ENCODE data around the gene ARID1B. TPM values are rescaled to one million over a fixed set of nuclear protein-coding genes. Genes with fewer than 3 reads are reported as not detected.

Gene ARID1B
- total and polyA plus RNA-seq, 11 donors: 15.3 to 76.1 (median 40.7) TPM

- Histone ChIP-seq H3K4me1 (peaks cover 0 to 31% (median 12%) of the 10 kb centered on the region in 12 donors), H3K27ac (no peak overlapping the region), H3K27me3 (no peaks in the 10 kb centered on the region), H3K4me3 (no peak overlapping the region), H3K36me3 (no peaks in the 10 kb centered on the region), H3K9me3 (no peaks in the 10 kb centered on the region)
- TF ChIP-seq, protein P1, sequence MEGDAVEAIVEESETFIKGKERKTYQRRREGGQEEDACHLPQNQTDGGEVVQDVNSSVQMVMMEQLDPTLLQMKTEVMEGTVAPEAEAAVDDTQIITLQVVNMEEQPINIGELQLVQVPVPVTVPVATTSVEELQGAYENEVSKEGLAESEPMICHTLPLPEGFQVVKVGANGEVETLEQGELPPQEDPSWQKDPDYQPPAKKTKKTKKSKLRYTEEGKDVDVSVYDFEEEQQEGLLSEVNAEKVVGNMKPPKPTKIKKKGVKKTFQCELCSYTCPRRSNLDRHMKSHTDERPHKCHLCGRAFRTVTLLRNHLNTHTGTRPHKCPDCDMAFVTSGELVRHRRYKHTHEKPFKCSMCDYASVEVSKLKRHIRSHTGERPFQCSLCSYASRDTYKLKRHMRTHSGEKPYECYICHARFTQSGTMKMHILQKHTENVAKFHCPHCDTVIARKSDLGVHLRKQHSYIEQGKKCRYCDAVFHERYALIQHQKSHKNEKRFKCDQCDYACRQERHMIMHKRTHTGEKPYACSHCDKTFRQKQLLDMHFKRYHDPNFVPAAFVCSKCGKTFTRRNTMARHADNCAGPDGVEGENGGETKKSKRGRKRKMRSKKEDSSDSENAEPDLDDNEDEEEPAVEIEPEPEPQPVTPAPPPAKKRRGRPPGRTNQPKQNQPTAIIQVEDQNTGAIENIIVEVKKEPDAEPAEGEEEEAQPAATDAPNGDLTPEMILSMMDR (IDR thresholded peaks at IDR 0.05): no peak
- no peak for TF ChIP-seq POLR2A (IDR thresholded peaks at IDR 0.05)
- 80 to 100% (median 90%) methylated on average over 1 of the region's 1 CpG for WGBS, 4 donors
- no peak for DNase-seq
- ATAC-seq: no peak
- intact Hi-C loops (cut with DNase I): no loop called here
Measured at GRCh38 chr6:157002774-157003173, 225.6 kb downstream of the ARID1B start.

DNA sequence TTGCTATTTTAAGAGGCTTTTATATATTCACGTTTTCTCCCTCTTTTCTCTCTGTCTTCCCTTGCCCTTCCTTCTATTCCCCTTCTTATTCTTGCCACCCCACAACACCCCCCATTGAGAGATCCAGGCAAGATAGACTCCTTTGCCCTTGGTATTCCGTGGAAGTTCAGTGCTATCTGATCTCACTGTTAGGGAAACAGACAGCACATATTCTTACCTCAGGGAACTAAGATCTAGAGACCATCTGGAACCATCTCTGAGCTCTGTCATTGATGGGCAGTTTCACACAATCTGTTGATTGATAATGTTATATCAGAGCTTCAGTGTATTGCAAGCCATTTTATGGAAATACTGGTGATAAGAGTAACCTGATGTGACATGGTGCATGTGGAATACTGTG is 228.8 kb downstream of the ARID1B start:
- ATAC-seq (no peak), DNase-seq (no peak)
- Histone ChIP-seq H3K27me3 (no peaks in the 10 kb centered on the region), H3K27ac (no peak overlapping the region), H3K4me1 (peaks cover 0 to 21% (median 13%) of the 10 kb centered on the region in 12 donors), H3K4me3 (no peak overlapping the region), H3K36me3 (no peaks in the 10 kb centered on the region), H3K9me3 (no peaks in the 10 kb centered on the region)
- TF ChIP-seq POLR2A (IDR thresholded peaks at IDR 0.05): no peak
- TF ChIP-seq, protein P1 (IDR thresholded peaks at IDR 0.05): no peak
- intact Hi-C loops (cut with DNase I): no loop called here
- 28 to 37% (median 31%) methylated on average over 2 of the region's 2 CpGs for WGBS, 4 donors

GRCh38 chr6:157008568-157008967 is 231.4 kb downstream of the ARID1B start:
- peaks cover 0 to 28% (median 15%) of the 10 kb centered on the region in 12 donors for H3K4me1 ChIP-seq
- no peaks in the 10 kb centered on the region for H3K36me3 ChIP-seq
- DNase-seq (no peak), ATAC-seq (no peak)
- H3K27me3 ChIP-seq: no peaks in the 10 kb centered on the region
- intact Hi-C loops (cut with DNase I): no loop called here
- no peak overlapping the region for H3K4me3 ChIP-seq
- 92 to 95% (median 93%) methylated on average over 7 of the region's 7 CpGs for WGBS, 4 donors
- H3K9me3 ChIP-seq: peaks cover 0 to 10% (median 0%) of the 10 kb centered on the region in 12 donors
- H3K27ac ChIP-seq: no peak overlapping the region
- TF ChIP-seq, protein P1 (IDR thresholded peaks at IDR 0.05): no peak
- TF ChIP-seq POLR2A (IDR thresholded peaks at IDR 0.05): no peak

DNA sequence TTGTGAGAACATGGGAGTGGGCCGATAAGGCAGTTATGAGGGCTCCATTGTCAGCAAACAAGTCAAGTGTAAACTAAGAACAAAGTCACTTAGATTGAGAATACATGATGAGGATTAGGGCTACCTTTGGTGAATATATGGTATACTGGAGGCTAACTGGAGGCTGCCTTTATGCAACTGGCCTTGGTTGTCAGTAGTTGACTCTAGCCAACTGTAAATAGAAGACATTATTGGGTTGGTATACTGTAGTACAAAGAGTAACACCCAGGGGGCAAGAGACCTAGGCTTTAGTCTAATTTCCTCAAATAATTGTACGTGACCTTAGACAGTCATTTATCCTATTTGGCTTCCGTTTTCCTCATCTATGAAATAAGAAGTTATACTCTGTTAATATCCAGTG is 235.2 kb downstream of the ARID1B start:
- no peak for DNase-seq
- no peak for ATAC-seq
- no peak overlapping the region for H3K27ac ChIP-seq
- no peaks in the 10 kb centered on the region for H3K36me3 ChIP-seq
- 80 to 99% (median 88%) methylated on average over 3 of the region's 3 CpGs for WGBS, 4 donors
- intact Hi-C loops (cut with DNase I): loop anchor here in 4 of 10 donors (10.0 kb wide), 4 partner anchors 58 to 448 kb away; no protein-coding TSS in a partner anchor
- H3K9me3 ChIP-seq: peaks cover 0 to 10% (median 0%) of the 10 kb centered on the region in 12 donors
- H3K27me3 ChIP-seq: no peaks in the 10 kb centered on the region
- TF ChIP-seq POLR2A (IDR thresholded peaks at IDR 0.05): no peak
- TF ChIP-seq, protein P1 (IDR thresholded peaks at IDR 0.05): no peak
- H3K4me3 ChIP-seq: no peak overlapping the region
- H3K4me1 ChIP-seq: peaks cover 0 to 35% (median 12%) of the 10 kb centered on the region in 12 donors
